Measurements from ENCODE around the gene SLC39A11.
"Not testable (repeated sequence)": the region's sequence is repeated elsewhere in the genome, so short reads cannot be mapped to it uniquely, and the experiment has no call there.

The SLC39A11 gene

GRCh38 chr17:72999474-72999873 lies 93.0 kb downstream of the SLC39A11 start:
- DNase-seq, result not testable (repeated sequence)

- no peak for DNase-seq
Observed at GRCh38 chr17:72998343-72998742, 94.1 kb downstream of the SLC39A11 start.

DNA sequence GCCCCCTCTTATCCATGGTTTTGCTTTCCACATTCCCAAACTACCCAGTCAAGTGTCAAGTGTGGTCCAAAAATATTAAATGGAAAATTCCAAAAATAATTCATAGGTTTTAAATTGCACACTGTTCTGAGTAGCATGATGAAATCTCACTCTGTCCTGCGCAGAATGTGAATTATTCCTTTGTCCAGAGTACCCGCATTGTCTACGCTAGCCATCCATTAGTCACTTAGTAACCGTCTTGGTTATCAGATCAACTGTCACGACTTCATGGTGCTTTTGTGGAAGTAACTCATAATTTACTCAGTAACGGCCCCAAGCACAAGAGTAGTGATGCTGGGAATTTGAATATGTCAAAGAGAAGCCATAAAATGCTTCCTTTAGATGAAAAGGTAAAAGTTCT lies 94.9 kb downstream of the SLC39A11 start:
- DNase-seq, result no peak

GRCh38 chr17:72996791-72997190 lies 95.7 kb downstream of the SLC39A11 start:
- no peak for DNase-seq

DNA sequence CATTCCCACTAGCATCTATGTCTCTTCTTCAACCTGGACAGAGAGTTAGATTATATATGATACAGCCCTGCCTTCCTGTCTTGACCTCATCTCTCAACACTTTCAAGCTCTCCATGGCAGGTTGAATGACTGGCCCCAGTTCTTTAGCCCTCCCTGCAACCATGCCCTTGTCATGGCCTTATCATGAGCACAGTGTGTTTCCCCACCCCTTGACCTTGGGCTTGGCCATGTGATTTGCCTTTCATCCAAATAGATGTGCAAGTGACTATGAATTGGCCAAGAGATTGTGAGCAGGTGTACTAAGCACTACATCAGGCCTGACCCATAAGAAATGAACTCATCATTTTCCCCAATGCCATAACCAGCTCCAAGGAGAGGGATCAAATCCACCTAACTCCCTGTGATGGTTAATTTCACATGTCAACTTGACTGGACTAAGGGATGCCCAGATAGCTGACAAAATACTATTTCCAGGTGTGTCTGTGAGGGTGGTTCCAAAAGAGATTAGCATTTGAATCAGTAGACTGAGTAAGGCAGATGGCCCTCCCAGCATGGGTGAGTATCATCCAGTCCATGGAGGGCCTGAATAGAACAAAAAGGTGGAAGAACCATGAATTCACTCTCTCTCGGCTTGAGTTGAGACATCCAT lies 97.4 kb downstream of the SLC39A11 start:
- no peak for DNase-seq

- DNase-seq, result not testable (repeated sequence)
Observed at GRCh38 chr17:72992783-72993467, 99.6 kb downstream of the SLC39A11 start.

DNA sequence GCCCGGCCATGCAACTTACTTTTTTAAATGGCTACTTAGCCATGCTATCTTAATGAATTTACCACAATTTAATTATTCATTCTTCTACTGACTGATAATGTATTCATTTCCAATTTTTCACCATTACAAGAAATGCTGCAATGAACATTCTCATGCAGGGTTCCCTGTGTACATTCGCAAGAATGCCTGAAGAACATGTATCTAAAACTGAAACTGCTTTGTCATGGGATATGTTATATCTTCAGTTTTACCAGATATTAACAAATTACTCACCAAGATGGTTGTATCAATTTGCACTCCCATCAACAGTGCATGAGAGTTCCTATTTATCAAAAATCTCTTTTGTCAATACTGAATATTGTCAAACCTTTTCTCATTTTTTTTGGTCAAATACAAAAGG lies 100.8 kb downstream of the SLC39A11 start:
- DNase-seq, result no peak

DNA sequence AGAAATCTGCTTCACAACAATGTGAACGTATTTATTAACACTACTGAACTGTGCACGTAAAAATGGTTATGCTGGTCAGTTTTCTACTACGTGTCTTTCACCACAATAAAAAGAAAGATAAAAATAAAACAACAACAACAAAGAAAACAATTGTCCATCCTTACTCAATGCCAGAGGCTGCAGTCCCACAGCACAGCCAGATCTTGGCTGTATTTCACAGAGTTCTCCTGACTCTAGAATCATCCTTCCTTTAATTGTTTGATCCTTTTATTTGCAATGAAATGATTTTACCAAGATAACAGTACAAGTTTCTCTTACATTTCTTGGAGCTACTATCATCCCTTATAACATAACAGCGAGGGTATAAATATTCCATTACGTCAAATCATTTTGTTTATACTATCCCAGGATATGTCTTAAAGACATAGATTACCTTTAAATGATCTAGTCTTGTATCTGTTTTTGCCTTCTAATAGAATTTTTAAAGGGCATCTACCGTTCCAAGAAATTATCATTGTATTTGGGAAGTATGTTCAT lies 103.3 kb downstream of the SLC39A11 start:
- DNase-seq, result no peak

DNA sequence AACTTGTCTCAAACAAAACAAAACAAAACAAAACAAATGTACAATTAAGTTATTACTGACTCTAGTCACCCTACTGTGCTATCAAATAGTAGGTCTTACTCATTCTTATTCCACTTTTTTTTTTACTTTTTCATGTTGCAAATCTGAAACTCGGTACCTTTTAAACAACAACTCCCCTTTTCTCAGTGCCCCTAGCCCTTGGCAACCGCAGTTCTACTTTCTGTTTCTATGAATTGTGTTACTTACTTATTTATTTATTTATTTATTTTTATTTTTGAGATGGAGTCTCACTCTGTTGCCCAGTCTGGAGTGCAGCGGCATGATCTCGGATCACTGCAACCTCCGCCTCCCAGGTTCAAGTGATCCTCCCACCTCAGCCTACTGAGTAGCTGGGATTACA lies 104.0 kb downstream of the SLC39A11 start:
- no peak for DNase-seq

DNA sequence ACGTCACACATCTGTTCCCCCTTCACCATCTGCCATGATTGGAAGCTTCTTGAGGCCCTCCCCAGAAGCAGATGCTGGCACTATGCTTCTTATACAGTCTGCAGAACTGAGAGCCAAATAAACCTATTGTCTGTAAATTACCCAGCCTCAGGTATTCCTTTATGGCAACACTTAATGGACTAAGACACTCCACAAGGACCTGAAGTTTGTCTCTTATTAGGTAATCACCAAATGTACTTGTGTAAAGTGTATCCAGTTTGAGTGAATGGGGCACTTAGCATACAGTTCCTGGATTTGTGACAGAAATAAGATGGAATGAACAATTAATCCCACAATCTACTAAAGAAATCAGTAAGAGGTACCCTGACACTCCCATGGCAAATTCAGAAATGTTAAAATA lies 105.3 kb downstream of the SLC39A11 start:
- no peak for DNase-seq

- peak; percentile 75 for DNase-seq
Observed at GRCh38 chr17:72985882-72986720, 106.4 kb downstream of the SLC39A11 start.

- DNase-seq, result no peak
Observed at GRCh38 chr17:72984926-72985325, 107.6 kb downstream of the SLC39A11 start.

- no peak for DNase-seq
Observed at GRCh38 chr17:72984145-72984925, 108.2 kb downstream of the SLC39A11 start.

DNA sequence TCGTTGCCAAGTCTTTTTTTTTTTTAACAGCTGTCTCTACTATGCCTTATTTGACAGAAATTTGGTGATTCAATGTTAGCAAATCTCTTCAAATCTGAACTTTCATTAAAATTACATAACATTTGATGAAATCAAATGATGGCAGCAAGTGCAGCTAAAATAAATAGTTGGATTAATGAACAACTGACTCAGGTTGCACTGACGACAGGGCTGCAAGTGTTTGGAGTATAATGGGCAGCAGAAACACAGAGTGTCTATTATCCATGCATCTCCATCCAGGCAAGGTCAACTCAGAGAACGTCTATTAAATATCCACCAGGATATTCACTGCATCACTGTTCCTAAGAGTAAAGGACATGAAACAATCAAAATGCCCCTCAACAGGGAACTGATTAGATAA lies 109.8 kb downstream of the SLC39A11 start:
- DNase-seq, result no peak

GRCh38 chr17:72978593-72979218 lies 113.8 kb downstream of the SLC39A11 start:
- DNase-seq, result peak; percentile 6

GRCh38 chr17:72977771-72978417 lies 114.6 kb downstream of the SLC39A11 start:
- no peak for DNase-seq

GRCh38 chr17:72976971-72977770 lies 115.3 kb downstream of the SLC39A11 start:
- DNase-seq, result no peak

- no peak for DNase-seq
Observed at GRCh38 chr17:72975509-72975908, 117.0 kb downstream of the SLC39A11 start.

DNA sequence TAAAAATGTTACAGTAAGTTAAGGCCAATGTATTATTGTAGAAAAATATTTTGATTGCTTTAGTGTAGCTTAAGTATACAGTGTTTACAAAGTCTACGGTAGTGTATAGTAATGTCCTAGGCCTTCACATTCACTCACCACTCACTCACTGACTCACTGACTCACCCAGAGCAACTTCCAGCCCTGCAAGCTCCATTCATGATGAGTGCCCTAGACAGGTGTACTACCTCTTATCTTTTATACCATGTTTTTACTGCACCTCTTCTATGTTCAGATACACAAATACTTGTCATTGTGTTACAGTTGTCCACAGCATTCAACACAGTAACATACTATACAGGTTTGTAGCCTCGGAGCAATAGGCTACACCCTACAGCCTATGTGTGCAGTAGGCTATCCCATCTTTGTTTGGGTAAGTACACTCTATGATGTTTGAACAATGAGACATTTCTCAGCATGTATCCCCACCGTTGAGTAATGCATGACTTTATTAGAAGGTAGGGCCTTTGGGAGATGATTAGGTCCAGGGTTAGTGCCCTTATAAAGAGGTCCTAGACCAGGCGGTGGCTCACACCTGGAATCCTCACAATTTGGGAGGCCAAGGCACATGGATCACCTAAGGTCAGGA lies 117.8 kb downstream of the SLC39A11 start:
- DNase-seq, result no peak

GRCh38 chr17:72972263-72972951 lies 120.1 kb downstream of the SLC39A11 start:
- peak; percentile 85 for DNase-seq
